OCI-LY7 (cell line): ENCODE results near the gene CELF2. TPM values are rescaled to one million over a fixed set of nuclear protein-coding genes. Genes with fewer than 3 reads are reported as not detected.

Experiments used
- BruUV-seq: library from RNA; stranded (reverse); fragments of 400-500 nt; replicated peaks from 2 replicates; lab custom pipeline; 2021; lab: Mats Ljungman, UMichigan
- CTCF ChIA-PET: fragments of 300-600 bp; sonication (Branson Sonifier 250); formaldehyde crosslinking; loops from one replicate; lab custom pipeline; 2022; ENCODE audit warnings: antibody characterized with exemption; ENCODE audit not compliant: unreplicated experiment; lab: Charles Lee
- POLR2A ChIA-PET: fragments of 300-600 bp; sonication (Branson Sonifier 250); formaldehyde crosslinking; loops from one replicate; lab custom pipeline; 2022; ENCODE audit warnings: antibody characterized with exemption; lab: Charles Lee
- DNase-seq: peaks from one replicate; pipeline ENCODE4 v3.0.0-alpha.2; 2015; ENCODE audit warnings: low spot score
- H2AFZ ChIP-seq: fragments of 200-600 bp; sonication (generic), shearing (Covaris generic); 2 replicates; pipeline ENCODE4 v1.6.1; 2014; ENCODE audit warnings: mild to moderate bottlenecking, antibody characterized with exemption, low read length, moderate library complexity
- H3K27ac ChIP-seq: fragments of 200-600 bp; sonication (generic); 2 replicates; pipeline ENCODE4 v1.5.1; 2014; ENCODE audit warnings: mixed run types, low read depth, mild to moderate bottlenecking, moderate library complexity, low read length, inconsistent platforms; ENCODE audit not compliant: poor library complexity, severe bottlenecking
- H3K36me3 ChIP-seq: fragments of 200-600 bp; sonication (generic); 2 replicates; pipeline ENCODE4 v1.6.1; 2014; ENCODE audit warnings: mild to moderate bottlenecking, antibody characterized with exemption, low read length, moderate library complexity, mixed read lengths; ENCODE audit not compliant: insufficient read depth
- H3K4me1 ChIP-seq: fragments of 200-600 bp; sonication (generic); 2 replicates; pipeline ENCODE4 v1.5.1; 2014; ENCODE audit warnings: mild to moderate bottlenecking, low read length; ENCODE audit not compliant: insufficient read depth, poor library complexity, severe bottlenecking
- H3K4me2 ChIP-seq: fragments of 200-600 bp; sonication (generic); 2 replicates; pipeline ENCODE4 v1.6.1; 2014; ENCODE audit warnings: mild to moderate bottlenecking, low read length
- H3K4me3 ChIP-seq: fragments of 200-600 bp; sonication (generic); 2 replicates; pipeline ENCODE4 v1.5.1; 2014; ENCODE audit warnings: mild to moderate bottlenecking, low read depth, low read length; ENCODE audit not compliant: poor library complexity, severe bottlenecking
- H3K79me2 ChIP-seq: fragments of 200-600 bp; sonication (generic); 2 replicates; pipeline ENCODE4 v1.6.1; 2016; ENCODE audit warnings: low read depth, mild to moderate bottlenecking, low read length, moderate library complexity, mixed read lengths; ENCODE audit not compliant: insufficient read depth
- H3K9me2 ChIP-seq: fragments of 200-600 bp; sonication (generic); 2 replicates; pipeline ENCODE4 v1.6.1; 2016; ENCODE audit warnings: mild to moderate bottlenecking, low read length, mixed read lengths; ENCODE audit not compliant: insufficient read depth
- H3K9me3 ChIP-seq: fragments of 200-600 bp; sonication (generic); 2 replicates; pipeline ENCODE4 v1.6.1; 2014; ENCODE audit warnings: mild to moderate bottlenecking, mixed run types, low read length, mixed read lengths
- H4K20me1 ChIP-seq: fragments of 200-600 bp; sonication (generic); 2 replicates; pipeline ENCODE4 v1.6.1; 2014; ENCODE audit warnings: mild to moderate bottlenecking, antibody characterized with exemption, low read length, moderate library complexity, mixed read lengths; ENCODE audit not compliant: insufficient read depth
- CTCF ChIP-seq: fragments of 200-600 bp; sonication (generic); conservative IDR thresholded peaks from 2 replicates; pipeline ENCODE4 v1.5.1; 2014; ENCODE audit warnings: mild to moderate bottlenecking, antibody characterized with exemption, low read length, moderate library complexity, mixed read lengths
- EZH2phosphoT487 ChIP-seq: fragments of 200-600 bp; sonication (generic); IDR thresholded peaks from 2 replicates; pipeline ENCODE4 v1.6.1; 2018; ENCODE audit warnings: low read depth, borderline replicate concordance, mild to moderate bottlenecking, mixed run types, antibody characterized with exemption, low read length, moderate library complexity, mixed read lengths
- intact Hi-C: fragments of 100-400 bp; cut with micrococcal nuclease; formaldehyde crosslinking; loops from one replicate; pipeline ENCODE4 v1.10.0; 2022; ENCODE audit not compliant: unreplicated experiment
- total RNA-seq, 2 experiments: library from RNA; depleted of rRNA in 1 of 2; stranded (reverse); fragments of >200 nt in 1 of 2; shearing (Covaris generic) in 1 of 2; gene quantifications; 2 replicates each; pipeline ENCODE4 v1.2.3, GENCODE V29; 2014 to 2022

CELF2 gene
- total RNA-seq, 2 experiments from 2014 or later: 5.4 to 19.1 TPM

DNA sequence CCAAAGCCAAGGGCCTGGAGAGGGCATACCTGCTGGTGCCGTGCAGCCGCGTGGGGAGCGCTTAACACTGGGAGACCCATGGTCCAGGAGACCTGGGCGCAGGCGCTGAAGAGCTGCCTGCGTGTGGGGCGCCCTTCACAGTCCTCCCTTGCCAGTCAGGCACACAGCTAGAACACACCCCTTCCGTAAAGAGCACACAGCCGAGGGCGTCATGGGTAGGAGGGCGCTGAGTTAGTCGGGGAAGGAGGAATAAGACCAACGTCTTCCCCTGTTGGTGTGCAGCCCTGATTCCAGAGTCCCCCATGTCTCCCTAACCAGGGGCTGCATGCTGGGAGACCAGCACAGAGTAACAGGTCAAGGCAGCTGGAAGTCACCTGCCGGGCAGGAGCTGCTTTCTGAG lies 319.8 kb downstream of the CELF2 start:
- no peak for DNase-seq
- Histone ChIP-seq H3K4me3 (no peak overlapping the region), H3K27ac (no peak overlapping the region), H4K20me1 (no peaks in the 10 kb centered on the region), H3K9me3 (no peaks in the 10 kb centered on the region), H2AFZ (no peak overlapping the region), H3K79me2 (no peaks in the 10 kb centered on the region), H3K9me2 (no peaks in the 10 kb centered on the region), H3K4me1 (no peaks in the 10 kb centered on the region), H3K4me2 (no peak overlapping the region), H3K36me3 (no peaks in the 10 kb centered on the region)
- intact Hi-C loops: no loop called here
- no TSS peak for BruUV-seq
- ChIA-PET POLR2A (no interaction called here), CTCF (no interaction called here)
- TF ChIP-seq CTCF: no peak
- TF ChIP-seq EZH2phosphoT487: no peak

GRCh38 chr10:11338160-11338844 lies 320.6 kb downstream of the CELF2 start:
- intact Hi-C loops: no loop called here
- BruUV-seq: no TSS peak
- H3K9me2 ChIP-seq: no peaks in the 10 kb centered on the region
- ChIA-PET POLR2A (interaction anchor here (0.7 kb wide), 1 partner anchor 58 kb away, joined by 3 read pairs; no protein-coding TSS in a partner anchor), CTCF (no interaction called here)
- DNase-seq: no peak
- no peak overlapping the region for H3K4me3 ChIP-seq
- H3K4me1 ChIP-seq: no peaks in the 10 kb centered on the region
- no peaks in the 10 kb centered on the region for H3K79me2 ChIP-seq
- no peak for TF ChIP-seq EZH2phosphoT487
- no peak for TF ChIP-seq CTCF
- no peak overlapping the region for H3K4me2 ChIP-seq
- H2AFZ ChIP-seq: no peak overlapping the region
- no peaks in the 10 kb centered on the region for H3K9me3 ChIP-seq
- no peaks in the 10 kb centered on the region for H4K20me1 ChIP-seq
- no peak overlapping the region for H3K27ac ChIP-seq
- no peaks in the 10 kb centered on the region for H3K36me3 ChIP-seq

- intact Hi-C loops: no loop called here
- ChIA-PET POLR2A (interaction anchor here (0.6 to 0.7 kb wide), 2 partner anchors 21 to 57 kb away, joined by 3 read pairs; no protein-coding TSS in a partner anchor), CTCF (no interaction called here)
Measured at GRCh38 chr10:11339013-11339412, 321.3 kb downstream of the CELF2 start.

More at GRCh38 chr10:11339013-11339412, 321.3 kb downstream of the CELF2 start:
- no peaks in the 10 kb centered on the region for H3K79me2 ChIP-seq
- TF ChIP-seq EZH2phosphoT487 (no peak), CTCF (no peak)
- DNase-seq: no peak
- no peaks in the 10 kb centered on the region for H3K9me3 ChIP-seq
- no peaks in the 10 kb centered on the region for H3K36me3 ChIP-seq
- no peaks in the 10 kb centered on the region for H3K9me2 ChIP-seq
- no peak overlapping the region for H3K4me3 ChIP-seq
- H4K20me1 ChIP-seq: no peaks in the 10 kb centered on the region
- H3K27ac ChIP-seq: no peak overlapping the region
- no TSS peak for BruUV-seq
- no peak overlapping the region for H3K4me2 ChIP-seq
- no peak overlapping the region for H2AFZ ChIP-seq
- no peaks in the 10 kb centered on the region for H3K4me1 ChIP-seq
